Astrocyte of the spinal cord (primary cell): ENCODE measurements around the gene RNF32.

Experiments used
- DNase-seq: peaks from one replicate; pipeline ENCODE4 v3.0.0; 2011; ENCODE audit warnings: low read depth, low spot score
- H3K4me3 ChIP-seq: 2 replicates; pipeline ENCODE4 v1.5.1; 2011; ENCODE audit warnings: low read depth, mild to moderate bottlenecking, low read length, moderate library complexity
- in situ Hi-C: cut with HindIII; loops from 2 replicates; pipeline ENCODE4 v1.10.0; 2017; ENCODE audit warnings: low sequenced_read_pairs
- TF ChIP-seq, protein P1 (sequence below): IDR thresholded peaks from 2 replicates; pipeline ENCODE4 v1.5.1; 2012; ENCODE audit warnings: low read depth, mild to moderate bottlenecking, low read length, inconsistent platforms

RNF32 gene

GRCh38 chr7:156640257-156640948, at the start of gene RNF32:
RNF32 (plus strand) TSS chr7:156640774; CDS start chr7:156643878, 3,104 bp downstream.
- in situ Hi-C loops, result no loop called here
- peak; percentile 94 for DNase-seq
- H3K4me3 ChIP-seq, result peak within 1 kb of the TSS; percentile 72
- TF ChIP-seq, protein P1, sequence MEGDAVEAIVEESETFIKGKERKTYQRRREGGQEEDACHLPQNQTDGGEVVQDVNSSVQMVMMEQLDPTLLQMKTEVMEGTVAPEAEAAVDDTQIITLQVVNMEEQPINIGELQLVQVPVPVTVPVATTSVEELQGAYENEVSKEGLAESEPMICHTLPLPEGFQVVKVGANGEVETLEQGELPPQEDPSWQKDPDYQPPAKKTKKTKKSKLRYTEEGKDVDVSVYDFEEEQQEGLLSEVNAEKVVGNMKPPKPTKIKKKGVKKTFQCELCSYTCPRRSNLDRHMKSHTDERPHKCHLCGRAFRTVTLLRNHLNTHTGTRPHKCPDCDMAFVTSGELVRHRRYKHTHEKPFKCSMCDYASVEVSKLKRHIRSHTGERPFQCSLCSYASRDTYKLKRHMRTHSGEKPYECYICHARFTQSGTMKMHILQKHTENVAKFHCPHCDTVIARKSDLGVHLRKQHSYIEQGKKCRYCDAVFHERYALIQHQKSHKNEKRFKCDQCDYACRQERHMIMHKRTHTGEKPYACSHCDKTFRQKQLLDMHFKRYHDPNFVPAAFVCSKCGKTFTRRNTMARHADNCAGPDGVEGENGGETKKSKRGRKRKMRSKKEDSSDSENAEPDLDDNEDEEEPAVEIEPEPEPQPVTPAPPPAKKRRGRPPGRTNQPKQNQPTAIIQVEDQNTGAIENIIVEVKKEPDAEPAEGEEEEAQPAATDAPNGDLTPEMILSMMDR, result no peak

DNA sequence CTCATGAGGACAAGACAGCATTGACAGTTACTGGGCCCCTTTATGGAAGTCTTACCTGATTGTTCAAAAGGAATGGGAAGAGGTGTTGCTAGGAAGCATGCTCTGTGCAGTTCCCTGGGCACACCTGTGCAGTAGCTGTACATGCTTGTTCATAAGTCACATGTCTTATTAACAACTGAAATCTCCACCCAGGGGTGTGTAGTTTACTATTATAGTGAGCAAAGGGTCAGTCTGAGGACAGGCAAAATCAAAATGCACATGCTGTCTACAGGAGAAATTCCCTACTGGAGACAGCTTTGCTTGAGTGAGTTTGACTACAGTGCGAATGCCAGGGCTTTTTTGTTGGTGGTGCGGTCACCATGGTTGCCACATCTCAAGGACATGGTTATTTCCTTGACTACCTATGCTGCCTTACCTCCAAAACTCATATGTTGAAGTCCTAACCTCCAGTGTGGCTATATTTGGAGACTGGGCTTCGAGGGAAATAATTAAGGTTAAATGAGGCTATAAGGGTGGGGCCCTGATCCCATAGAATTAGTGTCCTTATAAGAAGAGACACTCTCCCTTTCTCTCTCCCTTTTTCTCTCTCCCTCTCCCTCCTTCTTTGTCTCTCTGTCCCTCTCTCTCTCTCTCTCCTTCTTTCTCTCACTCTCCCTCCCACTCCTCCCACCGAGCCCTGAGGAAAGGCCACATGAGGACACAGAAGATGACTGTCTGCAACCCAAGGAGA, 48.3 kb upstream of the RNF32 start:
- TF ChIP-seq, protein P1, result no peak
- no peak overlapping the region for H3K4me3 ChIP-seq
- in situ Hi-C loops, result no loop called here
- DNase-seq, result no peak

GRCh38 chr7:156594283-156595080, 46.1 kb upstream of the RNF32 start:
- no peak for DNase-seq
- in situ Hi-C loops, result no loop called here
- no peak overlapping the region for H3K4me3 ChIP-seq
- TF ChIP-seq, protein P1, result no peak

DNA sequence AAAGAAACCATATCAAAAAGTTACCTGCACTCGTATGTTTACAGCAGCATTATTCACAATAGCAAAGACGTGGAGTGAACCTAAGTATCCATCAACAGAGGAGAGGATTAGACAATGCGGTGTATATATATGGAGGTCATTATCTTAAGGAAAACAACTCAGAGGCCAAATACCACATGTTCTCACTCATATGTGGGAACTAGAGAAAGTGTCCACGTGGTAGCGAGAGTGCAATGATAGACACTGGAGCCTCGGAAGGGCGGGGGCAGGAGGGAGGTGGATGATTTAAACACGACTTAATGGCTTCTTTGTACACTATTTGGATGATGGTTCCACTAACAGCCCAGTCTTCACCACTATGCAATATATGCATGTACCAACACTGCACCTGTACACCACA, 40.1 kb upstream of the RNF32 start:
- no peak overlapping the region for H3K4me3 ChIP-seq
- in situ Hi-C loops, result no loop called here
- TF ChIP-seq, protein P1, result no peak
- no peak for DNase-seq

GRCh38 chr7:156602283-156602682, 38.3 kb upstream of the RNF32 start:
- no peak for DNase-seq
- in situ Hi-C loops, result no loop called here
- no peak overlapping the region for H3K4me3 ChIP-seq
- TF ChIP-seq, protein P1, result no peak

GRCh38 chr7:156603011-156603410, 37.6 kb upstream of the RNF32 start:
- in situ Hi-C loops, result no loop called here
- TF ChIP-seq, protein P1, result no peak
- H3K4me3 ChIP-seq, result no peak overlapping the region
- no peak for DNase-seq
